WTC11 (cell line): Measurements from ENCODE around the gene SOD2.

ENCODE experiments used
- OVOL2 ChIP-seq: fragments of 250-450 bp; sonication (Bioruptor Pico); IDR thresholded peaks from 2 replicates; pipeline ENCODE4 v1.9.0; 2021; ENCODE audit warnings: mild to moderate bottlenecking, borderline replicate concordance
- SMAD4 ChIP-seq: sonication (generic); formaldehyde crosslinking; IDR thresholded peaks from 2 replicates; pipeline ENCODE4 v1.8.0; 2022; ENCODE audit warnings: mild to moderate bottlenecking, missing genetic modification reagents
- STAT6 ChIP-seq: sonication (generic); formaldehyde crosslinking; conservative IDR thresholded peaks from 2 replicates; pipeline ENCODE4 v1.8.1; 2023; ENCODE audit warnings: mild to moderate bottlenecking, low read depth, missing genetic modification reagents, moderate library complexity
- TEAD4 ChIP-seq: sonication (generic); formaldehyde crosslinking; IDR thresholded peaks from 2 replicates; pipeline ENCODE4 v1.8.0; 2022; ENCODE audit warnings: mild to moderate bottlenecking, missing genetic modification reagents
- ZNF263 ChIP-seq: sonication (generic); formaldehyde crosslinking; IDR thresholded peaks from 2 replicates; pipeline ENCODE4 v1.8.1; 2022; ENCODE audit warnings: low read depth, mild to moderate bottlenecking, moderate library complexity, missing genetic modification reagents
- TF ChIP-seq, protein P1 (sequence below): sonication (generic); formaldehyde crosslinking; IDR thresholded peaks from 2 replicates; pipeline ENCODE4 v1.8.1; 2023; ENCODE audit warnings: mild to moderate bottlenecking, missing genetic modification reagents, moderate library complexity
- TF ChIP-seq, protein P2 (sequence below): fragments of 200-600 bp; IDR thresholded peaks from 2 replicates; pipeline ENCODE4 v1.8.0; 2022; ENCODE audit warnings: antibody characterized with exemption
- TF ChIP-seq, protein P3 (sequence below): sonication (generic); formaldehyde crosslinking; conservative IDR thresholded peaks from 2 replicates; pipeline ENCODE4 v1.8.1; 2022; ENCODE audit warnings: mild to moderate bottlenecking, missing genetic modification reagents

DNA sequence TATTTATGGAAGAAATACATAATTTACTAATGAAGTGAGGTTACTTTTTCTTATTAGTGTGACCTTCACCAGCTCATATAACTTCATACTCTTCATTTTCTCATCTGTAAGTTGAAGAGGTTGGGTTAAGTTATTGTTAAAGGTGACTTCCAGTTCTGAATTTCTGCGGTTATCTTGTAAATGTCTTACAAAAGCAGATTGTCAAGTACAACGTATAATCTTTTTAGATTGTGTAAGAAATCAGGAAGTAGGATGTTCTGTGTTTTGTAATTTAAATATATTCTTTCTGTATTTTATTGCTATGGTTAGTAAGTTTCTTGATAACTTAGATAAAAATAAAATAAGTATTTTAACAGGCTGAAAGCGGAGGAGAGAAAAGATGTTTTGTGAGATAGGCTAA is 46.3 kb upstream of the SOD2 start:
- TF ChIP-seq, protein P1, sequence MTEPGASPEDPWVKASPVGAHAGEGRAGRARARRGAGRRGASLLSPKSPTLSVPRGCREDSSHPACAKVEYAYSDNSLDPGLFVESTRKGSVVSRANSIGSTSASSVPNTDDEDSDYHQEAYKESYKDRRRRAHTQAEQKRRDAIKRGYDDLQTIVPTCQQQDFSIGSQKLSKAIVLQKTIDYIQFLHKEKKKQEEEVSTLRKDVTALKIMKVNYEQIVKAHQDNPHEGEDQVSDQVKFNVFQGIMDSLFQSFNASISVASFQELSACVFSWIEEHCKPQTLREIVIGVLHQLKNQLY: no peak
- TF ChIP-seq TEAD4 (no peak), SMAD4 (CRISPR knock-in tag) (no peak), STAT6 (CRISPR knock-in tag) (no peak), ZNF263 (no peak), OVOL2 (CRISPR knock-in tag) (no peak)
- TF ChIP-seq, protein P2, sequence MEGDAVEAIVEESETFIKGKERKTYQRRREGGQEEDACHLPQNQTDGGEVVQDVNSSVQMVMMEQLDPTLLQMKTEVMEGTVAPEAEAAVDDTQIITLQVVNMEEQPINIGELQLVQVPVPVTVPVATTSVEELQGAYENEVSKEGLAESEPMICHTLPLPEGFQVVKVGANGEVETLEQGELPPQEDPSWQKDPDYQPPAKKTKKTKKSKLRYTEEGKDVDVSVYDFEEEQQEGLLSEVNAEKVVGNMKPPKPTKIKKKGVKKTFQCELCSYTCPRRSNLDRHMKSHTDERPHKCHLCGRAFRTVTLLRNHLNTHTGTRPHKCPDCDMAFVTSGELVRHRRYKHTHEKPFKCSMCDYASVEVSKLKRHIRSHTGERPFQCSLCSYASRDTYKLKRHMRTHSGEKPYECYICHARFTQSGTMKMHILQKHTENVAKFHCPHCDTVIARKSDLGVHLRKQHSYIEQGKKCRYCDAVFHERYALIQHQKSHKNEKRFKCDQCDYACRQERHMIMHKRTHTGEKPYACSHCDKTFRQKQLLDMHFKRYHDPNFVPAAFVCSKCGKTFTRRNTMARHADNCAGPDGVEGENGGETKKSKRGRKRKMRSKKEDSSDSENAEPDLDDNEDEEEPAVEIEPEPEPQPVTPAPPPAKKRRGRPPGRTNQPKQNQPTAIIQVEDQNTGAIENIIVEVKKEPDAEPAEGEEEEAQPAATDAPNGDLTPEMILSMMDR: no peak
- TF ChIP-seq, protein P3, sequence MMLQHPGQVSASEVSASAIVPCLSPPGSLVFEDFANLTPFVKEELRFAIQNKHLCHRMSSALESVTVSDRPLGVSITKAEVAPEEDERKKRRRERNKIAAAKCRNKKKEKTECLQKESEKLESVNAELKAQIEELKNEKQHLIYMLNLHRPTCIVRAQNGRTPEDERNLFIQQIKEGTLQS (CRISPR knock-in tag): no peak
